NCI-H524 (cell line): Measurements from ENCODE around the gene RPL34.

Experiments used
- DNase-seq, 2 experiments: peaks; one replicate each; lab custom pipeline; 2025; lab: John Stamatoyannopoulos, UW

The RPL34 gene

DNA sequence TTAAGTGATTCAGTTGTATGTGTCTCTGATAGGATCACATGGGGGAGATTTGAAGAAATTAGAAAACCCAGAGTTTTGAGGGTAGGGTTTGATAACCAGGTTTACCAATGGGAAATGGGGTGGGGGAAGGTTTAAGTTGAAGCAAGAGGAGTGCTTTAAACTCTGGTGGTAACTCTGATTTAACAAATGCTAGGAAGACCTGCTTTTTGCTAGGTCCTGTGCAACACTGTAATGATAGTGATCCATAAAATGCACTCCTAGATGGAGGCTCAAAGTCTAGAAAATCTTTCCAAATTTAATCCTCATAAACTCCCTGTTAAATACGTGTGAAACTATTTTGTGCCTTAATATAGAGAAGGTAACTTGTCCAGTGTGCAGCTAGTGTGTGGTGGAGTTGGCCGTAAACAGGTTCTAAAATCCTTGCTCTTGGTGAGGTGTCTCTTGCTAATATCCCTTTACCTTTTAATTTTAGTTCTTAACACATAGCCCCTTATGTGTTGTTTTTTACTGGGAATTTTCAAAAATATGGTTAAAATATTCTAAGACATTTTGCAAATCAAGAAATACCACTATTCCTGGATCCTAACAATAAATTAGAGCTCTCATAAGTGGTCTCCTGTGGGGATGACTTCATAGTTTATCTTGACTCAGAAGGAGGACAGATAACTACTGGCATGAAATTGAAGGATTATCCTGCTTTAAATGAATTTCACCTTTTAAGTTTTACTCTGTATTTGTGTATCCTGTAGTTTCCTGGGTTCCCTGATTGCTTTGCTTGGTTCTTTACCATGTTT, 4.1 kb downstream of the RPL34 start:
- DNase-seq, result no peak

- no peak for DNase-seq
These were observed 5.7 kb downstream of the RPL34 start for GRCh38 chr4:108626056-108626455.

GRCh38 chr4:108628411-108628810, 8.0 kb downstream of the RPL34 start:
- DNase-seq, result no peak

GRCh38 chr4:108635070-108635655, 14.8 kb downstream of the RPL34 start:
- DNase-seq, result no peak

DNA sequence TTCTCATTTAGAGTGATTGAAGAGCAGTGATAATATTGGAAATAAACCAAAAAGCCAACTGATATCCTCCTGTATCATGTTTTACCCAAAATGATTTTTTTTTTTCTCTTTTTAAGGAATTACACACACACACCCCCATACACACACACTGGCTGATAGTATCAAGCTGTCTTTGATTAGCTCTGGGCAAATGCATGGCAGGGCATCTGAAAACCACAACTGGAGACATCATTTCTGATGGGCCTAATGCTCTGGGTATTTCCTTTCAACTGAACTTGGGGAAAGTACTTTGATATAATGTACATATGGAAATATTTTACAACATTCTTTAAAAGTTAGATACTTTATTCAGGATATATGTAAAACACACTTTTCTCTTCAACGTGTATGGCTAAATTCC, 15.9 kb downstream of the RPL34 start:
- no peak for DNase-seq

DNA sequence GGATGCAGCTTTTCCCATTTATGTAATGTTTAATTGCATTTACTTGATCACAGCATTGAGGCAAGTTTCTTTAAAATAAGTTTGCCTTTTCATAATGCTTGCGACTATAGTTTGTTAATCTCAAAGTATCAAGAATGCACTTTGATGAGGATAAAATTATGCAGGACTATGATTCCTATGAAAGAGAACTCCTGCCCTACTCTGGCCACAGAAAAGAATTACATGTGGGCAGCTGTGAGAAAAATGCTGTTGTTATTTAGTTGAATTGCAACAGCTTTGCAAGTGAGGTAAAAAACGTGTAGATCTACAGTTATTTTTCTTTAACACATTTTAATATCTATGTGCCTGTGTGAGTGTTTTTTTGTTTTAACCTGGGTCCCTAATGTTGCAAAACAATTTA, 17.5 kb downstream of the RPL34 start:
- no peak for DNase-seq

DNA sequence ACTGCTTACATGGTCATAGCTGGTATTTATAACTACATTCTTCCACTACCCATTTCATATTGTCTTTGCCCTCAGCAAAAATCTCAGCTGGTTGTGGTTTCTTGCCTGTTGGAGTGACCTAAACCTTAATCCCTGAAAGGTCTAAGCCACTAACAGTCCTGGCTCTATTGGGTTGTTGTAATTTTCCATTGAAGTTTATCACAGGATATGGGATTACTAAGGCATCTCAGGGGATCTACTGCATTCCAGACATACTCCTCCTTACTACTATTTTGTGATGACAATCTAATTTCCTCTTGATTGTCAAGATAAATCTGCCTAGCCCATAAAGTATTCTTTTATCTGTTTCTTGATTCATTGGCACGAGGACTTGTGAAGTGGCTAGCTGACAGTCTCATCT, 23.9 kb downstream of the RPL34 start:
- DNase-seq, result no peak

DNA sequence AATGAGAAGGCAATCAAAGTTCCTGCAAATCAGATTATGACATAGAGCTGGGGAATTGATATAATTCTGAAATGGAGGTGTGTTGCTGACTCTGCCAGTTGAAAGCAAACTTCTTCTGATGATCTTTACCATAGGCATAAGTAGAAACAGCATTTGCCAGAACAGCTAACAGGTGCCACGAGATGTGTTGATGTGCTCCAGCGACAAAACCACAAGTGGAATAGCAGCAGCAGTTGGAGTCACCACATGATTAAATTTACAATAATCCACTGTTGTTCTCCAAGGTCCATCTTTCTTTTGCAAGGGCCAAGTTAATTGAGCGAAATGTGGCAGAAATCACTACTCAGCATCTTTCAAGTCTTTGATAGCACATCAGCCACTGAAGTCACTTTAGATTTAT, 26.3 kb downstream of the RPL34 start:
- no peak for DNase-seq

GRCh38 chr4:108649863-108650211, 29.5 kb downstream of the RPL34 start:
- no peak for DNase-seq

GRCh38 chr4:108650212-108651013, 30.0 kb downstream of the RPL34 start, which contains the start of gene OSTC:
TSS of gene OSTC (plus strand) at chr4:108650599. CDS start at chr4:108650656, 57 bp downstream.
- peak; percentile 80 to 82 for DNase-seq

DNA sequence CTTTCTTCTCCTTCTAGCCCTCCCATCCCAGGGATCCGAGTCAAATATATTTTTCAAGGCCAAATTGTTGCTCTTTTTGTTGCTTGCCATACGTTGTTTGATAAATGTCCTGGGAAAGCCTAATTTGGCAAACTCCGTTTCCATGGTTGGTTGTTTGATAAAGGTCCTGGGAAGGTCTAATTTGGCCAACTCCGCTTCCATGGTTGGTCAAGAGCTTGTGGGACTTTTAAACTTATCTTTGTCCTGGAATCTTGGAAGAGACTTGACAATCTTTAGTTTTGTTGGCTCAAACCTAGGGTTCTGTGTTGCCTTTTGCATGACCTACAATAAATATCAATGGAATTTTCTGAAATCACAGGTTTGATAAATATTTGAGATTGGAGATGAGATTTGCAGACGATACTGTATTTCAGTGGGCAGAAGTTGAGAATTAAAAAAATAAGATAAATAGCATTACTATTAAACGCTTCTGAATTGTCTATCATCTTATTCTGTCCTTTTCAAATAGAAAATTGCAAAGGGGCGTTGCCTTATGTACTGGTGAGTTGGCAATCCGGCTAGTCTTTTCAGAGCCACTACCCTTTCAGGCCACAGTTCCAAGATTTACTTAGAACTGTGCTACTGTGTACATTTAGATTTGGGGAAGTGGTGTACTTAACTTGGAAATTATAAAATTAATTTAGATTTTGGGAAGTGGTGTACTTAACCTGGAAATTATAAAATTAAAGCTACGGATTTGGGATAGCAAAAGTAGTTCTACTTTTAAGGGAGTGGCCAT, 30.8 kb downstream of the RPL34 start:
- no peak for DNase-seq

DNA sequence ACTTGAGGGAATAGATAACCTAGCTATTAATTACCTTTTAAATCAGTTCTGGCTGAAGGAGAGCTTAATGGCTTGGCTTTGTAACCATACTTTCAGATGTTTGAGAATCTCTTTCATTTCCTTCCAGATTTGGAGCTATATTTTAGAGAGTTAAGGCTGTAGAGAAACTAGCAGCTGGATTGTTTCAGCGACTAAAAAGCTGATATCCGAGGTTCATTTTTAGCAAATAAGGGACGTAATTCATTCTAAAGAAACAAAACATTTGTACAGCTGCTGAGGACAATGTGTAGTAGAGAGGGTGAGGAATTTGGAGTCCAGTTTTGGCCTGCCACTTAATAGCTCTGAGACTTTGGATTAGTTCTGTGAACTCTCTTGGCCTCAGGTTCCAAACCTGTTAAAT, 42.3 kb downstream of the RPL34 start:
- DNase-seq, result no peak

DNA sequence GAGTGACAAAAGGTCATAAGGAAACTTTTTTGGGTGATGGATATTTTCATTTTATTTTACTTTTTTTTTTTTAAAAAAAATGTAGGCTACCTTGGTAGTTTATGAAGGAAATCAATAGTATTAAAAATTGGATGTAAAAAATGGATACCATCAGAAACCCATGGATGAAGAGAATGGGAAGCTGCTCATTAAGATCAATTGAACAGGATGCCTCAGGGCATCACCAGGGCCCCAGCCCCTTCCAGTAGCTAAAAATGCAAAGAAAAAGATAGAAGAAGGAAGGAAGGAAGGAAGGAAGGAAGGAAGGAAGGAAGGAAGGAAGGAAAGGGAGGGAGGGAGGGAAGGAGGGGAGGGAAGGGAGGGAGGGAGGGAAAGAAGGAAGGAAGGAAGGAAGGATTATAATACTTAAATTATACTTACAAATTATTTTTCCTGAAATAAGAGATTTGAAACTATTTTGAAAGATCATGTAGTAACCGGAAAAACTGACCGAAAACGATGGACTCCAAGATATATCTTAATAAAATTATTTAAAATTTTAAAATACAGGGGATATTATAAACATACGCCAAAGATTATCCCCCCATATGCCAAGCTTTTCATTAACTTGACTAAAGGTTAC, 54.1 kb downstream of the RPL34 start:
- DNase-seq, result no peak
